ENCODE results near the gene CCR5AS.

CCR5AS gene

DNA sequence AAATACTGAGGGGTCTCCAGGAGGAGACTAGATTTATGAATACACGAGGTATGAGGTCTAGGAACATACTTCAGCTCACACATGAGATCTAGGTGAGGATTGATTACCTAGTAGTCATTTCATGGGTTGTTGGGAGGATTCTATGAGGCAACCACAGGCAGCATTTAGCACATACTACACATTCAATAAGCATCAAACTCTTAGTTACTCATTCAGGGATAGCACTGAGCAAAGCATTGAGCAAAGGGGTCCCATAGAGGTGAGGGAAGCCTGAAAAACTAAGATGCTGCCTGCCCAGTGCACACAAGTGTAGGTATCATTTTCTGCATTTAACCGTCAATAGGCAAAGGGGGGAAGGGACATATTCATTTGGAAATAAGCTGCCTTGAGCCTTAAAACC, 31.6 kb downstream of the CCR5AS start:
- no peak for DNase-seq

DNA sequence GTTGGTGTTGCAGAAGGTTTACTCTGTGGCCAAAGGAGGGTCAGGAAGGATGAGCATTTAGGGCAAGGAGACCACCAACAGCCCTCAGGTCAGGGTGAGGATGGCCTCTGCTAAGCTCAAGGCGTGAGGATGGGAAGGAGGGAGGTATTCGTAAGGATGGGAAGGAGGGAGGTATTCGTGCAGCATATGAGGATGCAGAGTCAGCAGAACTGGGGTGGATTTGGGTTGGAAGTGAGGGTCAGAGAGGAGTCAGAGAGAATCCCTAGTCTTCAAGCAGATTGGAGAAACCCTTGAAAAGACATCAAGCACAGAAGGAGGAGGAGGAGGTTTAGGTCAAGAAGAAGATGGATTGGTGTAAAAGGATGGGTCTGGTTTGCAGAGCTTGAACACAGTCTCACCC, 32.1 kb downstream of the CCR5AS start:
- DNase-seq = no peak

- no peak for DNase-seq
Observed at GRCh38 chr3:46372492-46373359, 34.1 kb downstream of the CCR5AS start.

- no peak for DNase-seq
Observed at GRCh38 chr3:46371519-46372340, 35.1 kb downstream of the CCR5AS start.

DNA sequence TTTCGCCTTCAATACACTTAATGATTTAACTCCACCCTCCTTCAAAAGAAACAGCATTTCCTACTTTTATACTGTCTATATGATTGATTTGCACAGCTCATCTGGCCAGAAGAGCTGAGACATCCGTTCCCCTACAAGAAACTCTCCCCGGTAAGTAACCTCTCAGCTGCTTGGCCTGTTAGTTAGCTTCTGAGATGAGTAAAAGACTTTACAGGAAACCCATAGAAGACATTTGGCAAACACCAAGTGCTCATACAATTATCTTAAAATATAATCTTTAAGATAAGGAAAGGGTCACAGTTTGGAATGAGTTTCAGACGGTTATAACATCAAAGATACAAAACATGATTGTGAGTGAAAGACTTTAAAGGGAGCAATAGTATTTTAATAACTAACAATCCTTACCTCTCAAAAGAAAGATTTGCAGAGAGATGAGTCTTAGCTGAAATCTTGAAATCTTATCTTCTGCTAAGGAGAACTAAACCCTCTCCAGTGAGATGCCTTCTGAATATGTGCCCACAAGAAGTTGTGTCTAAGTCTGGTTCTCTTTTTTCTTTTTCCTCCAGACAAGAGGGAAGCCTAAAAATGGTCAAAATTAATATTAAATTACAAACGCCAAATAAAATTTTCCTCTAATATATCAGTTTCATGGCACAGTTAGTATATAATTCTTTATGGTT, 35.9 kb downstream of the CCR5AS start, which contains the start of gene CCR5:
CCR5 (plus strand) TSS at position 108 of the 680 bp plus-strand sequence. CDS start 1,957 bp downstream, outside the sequence.
- no peak for DNase-seq

DNA sequence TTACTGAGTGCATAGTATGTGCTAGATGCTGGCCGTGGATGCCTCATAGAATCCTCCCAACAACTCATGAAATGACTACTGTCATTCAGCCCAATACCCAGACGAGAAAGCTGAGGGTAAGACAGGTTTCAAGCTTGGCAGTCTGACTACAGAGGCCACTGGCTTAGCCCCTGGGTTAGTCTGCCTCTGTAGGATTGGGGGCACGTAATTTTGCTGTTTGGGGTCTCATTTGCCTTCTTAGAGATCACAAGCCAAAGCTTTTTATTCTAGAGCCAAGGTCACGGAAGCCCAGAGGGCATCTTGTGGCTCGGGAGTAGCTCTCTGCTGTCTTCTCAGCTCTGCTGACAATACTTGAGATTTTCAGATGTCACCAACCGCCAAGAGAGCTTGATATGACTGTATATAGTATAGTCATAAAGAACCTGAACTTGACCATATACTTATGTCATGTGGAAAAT, 37.2 kb downstream of the CCR5AS start:
- DNase-seq = no peak

DNA sequence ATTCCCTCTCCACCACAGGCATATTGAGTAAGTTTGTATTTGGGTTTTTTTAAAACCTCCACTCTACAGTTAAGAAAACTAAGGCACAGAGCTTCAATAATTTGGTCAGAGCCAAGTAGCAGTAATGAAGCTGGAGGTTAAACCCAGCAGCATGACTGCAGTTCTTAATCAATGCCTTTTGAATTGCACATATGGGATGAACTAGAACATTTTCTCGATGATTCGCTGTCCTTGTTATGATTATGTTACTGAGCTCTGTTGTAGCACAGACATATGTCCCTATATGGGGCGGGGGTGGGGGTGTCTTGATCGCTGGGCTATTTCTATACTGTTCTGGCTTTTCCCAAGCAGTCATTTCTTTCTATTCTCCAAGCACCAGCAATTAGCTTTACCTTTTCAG, 37.7 kb downstream of the CCR5AS start:
- DNase-seq = no peak

- DNase-seq = no peak
Observed at GRCh38 chr3:46368569-46368968, 38.3 kb downstream of the CCR5AS start.

- DNase-seq = no peak
Observed at GRCh38 chr3:46367811-46368210, 39.1 kb downstream of the CCR5AS start.

GRCh38 chr3:46365737-46366524, 40.9 kb downstream of the CCR5AS start:
- no peak for DNase-seq

DNA sequence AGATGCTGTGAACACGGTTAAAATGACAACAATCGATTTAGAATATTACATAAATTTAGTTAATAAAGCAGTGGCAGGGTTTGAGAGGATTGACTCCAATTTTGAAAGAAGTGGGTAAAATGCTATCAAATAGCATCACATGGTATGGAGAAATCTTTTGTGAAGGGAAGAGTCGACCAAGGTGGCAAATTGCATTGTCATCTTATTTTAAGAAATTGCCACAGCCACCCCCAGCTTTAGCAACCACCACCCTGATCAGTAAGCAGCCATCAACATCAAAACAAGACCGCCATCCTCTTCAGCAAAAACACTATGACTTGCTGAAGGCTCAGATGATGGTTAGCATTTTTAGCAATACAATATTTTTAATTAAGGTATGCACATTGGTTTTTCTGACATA, 41.8 kb downstream of the CCR5AS start:
- no peak for DNase-seq

DNA sequence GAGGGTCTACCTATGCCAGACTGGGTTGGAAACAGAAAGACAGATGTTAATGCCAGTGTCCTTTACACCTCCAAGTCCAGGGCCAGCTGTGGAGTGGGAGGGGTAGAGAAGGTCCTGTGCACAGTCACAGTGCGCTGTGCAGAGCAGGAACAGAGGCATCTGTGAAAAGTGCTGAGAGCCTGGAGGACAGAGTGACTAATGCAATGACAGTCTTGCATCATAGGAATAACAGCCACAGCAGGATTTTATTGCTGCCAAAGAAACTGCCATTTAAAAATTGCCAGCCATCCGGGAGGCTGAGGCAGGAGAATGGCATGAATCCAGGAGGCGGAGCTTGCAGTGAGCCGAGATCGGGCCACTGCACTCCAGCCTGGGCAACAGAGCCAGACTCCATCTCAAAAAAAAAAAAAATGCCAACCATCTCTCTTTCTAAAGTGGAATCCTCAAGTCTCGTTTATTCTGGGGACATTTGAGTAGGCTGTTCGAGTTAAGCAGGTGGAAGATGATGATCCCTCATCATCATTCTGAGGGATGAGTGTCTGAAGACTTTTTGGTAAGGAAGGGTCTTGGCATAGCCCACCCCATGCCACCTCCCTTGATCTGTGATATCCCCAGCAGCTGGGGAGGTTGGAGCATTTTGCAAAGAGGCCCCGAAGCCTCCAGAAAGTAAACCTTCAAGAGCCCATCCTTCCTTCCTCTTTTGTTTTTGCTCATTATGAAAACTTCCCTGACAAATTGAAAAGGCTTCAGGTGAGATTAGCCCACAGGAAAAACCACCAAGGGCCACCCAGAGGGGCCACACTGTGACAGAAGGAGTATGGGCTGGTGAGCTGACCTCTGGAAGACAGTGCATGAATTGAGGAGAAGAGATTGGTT, 45.2 kb downstream of the CCR5AS start:
- DNase-seq = no peak

GRCh38 chr3:46360907-46361306, 46.0 kb downstream of the CCR5AS start:
- DNase-seq = no peak

DNA sequence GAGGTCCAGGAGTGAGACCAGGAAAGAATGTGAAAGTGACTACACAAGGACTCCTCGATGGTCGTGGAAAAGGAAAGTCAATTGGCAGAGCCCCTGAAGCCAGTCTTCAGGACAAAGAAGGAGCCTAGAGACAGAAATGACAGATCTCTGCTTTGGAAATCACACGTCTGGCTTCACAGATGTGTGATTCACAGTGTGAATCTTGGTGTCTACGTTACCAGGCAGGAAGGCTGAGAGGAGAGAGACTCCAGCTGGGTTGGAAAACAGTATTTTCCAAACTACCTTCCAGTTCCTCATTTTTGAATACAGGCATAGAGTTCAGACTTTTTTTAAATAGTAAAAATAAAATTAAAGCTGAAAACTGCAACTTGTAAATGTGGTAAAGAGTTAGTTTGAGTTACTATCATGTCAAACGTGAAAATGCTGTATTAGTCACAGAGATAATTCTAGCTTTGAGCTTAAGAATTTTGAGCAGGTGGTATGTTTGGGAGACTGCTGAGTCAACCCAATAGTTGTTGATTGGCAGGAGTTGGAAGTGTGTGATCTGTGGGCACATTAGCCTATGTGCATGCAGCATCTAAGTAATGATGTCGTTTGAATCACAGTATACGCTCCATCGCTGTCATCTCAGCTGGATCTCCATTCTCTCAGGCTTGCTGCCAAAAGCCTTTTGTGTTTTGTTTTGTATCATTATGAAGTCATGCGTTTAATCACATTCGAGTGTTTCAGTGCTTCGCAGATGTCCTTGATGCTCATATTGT, 47.0 kb downstream of the CCR5AS start:
- peak; percentile 9 for DNase-seq

DNA sequence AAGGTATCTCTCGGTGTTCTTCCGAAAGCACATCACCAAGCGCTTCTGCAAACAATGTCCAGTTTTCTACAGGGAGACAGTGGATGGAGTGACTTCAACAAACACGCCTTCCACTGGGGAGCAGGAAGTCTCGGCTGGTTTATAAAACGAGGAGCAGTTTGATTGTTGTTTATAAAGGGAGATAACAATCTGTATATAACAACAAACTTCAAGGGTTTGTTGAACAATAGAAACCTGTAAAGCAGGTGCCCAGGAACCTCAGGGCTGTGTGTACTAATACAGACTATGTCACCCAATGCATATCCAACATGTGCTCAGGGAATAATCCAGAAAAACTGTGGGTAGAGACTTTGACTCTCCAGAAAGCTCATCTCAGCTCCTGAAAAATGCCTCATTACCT, 48.4 kb downstream of the CCR5AS start:
- DNase-seq = no peak

DNA sequence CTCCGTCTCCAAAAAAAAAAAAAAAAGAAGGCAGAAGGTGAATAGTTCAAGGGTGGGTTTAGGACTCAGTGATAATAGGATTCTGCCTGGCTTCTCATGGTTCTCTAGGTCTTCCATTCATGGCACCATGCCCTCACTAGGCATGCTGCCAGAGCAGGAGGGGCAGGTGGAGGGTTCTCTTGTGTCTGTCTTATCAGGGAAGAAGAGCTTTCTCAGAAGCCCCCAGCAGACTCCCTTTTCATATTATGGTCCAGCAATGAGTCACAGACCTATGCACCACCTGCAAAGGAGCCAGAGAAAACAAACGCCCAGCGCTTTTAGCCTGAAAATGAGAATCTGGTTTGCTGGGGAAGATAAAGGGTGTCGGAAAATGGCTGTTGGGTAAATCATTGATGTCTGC, 50.0 kb downstream of the CCR5AS start:
- no peak for DNase-seq

DNA sequence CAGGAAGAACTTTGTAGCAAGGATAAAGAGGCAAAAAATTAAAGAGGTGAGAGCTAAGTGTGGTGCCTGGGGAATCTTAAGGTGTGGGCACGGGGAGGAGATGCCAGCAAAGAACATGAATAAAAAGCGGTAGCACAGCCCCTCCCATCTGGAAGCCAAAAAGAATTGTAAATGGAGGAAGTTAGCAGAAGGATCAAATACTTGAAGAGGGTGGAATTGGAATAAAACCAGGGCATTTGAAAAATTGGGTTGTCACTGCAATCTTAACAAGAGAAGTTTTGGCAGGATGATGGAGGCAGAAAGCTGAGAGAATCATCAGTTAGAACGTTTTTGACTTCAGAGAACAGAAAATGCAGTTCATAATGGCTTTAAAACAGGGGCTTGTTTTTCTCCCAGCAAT, 50.6 kb downstream of the CCR5AS start:
- no peak for DNase-seq

DNA sequence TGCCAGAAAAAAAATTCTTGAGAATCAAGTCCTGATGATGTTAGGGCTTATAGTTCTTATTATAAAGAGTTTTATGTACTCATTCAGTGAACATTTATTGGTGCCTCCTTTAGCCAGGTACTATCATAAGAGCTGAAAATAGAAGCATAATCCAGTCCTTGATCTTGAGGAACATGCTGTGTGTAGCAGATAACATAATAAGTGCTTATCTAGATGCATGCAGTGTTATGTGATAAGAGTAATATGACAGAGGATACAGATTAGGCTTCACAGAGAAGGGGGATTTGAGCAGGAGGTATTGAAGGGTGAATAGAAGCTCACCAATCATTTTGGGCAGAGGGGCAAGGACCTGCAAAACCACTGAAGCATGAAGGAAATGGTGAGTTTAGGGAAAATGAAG, 51.9 kb downstream of the CCR5AS start:
- DNase-seq = no peak

DNA sequence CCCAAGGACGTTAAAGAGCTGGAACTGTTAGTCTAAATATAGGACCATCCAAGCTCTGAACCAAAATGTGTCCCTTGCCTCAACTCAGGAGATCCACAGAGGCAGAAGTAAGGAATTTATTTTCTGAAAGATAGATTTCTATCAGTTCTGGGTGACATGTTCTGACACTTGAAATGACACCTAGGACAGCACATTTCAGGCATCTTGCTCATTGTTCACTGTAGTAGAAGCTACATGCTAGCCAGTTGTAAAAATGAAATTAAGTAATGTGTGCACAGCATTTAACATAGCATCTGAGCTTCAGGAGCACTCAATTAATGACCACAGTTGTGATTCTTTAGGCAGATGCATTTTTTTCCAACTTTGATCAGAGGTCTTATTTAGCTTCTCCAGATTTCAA, 52.4 kb downstream of the CCR5AS start:
- no peak for DNase-seq

- DNase-seq = no peak
Observed at GRCh38 chr3:46353647-46354410, 53.0 kb downstream of the CCR5AS start, which contains the start of gene CCR2. TSS of gene CCR2 (plus strand) at chr3:46354111. CDS start at chr3:46357528, 3,417 bp downstream.

All from NCI-H510A (cell line).